HCT116 (cell line): ENCODE results near the gene FCRLB. TPM values are rescaled to one million over a fixed set of nuclear protein-coding genes. Genes with fewer than 3 reads are reported as not detected.
"Not testable (repeated sequence)": the region's sequence is repeated elsewhere in the genome, so short reads cannot be mapped to it uniquely, and the experiment has no call there.

Source experiments
- ATAC-seq: fragments of 200-7000 bp; cut with Tn5 transposase; 2 replicates; pipeline ENCODE4 v1.9.1; 2020; ENCODE audit warnings: mild to moderate bottlenecking, moderate library complexity
- BruUV-seq: library from RNA; stranded (reverse); fragments of 400-500 nt; replicated peaks from 2 replicates; lab custom pipeline; 2021; lab: Mats Ljungman, UMichigan
- CTCF ChIA-PET: fragments of 300-600 bp; sonication (Branson Sonifier 250); formaldehyde crosslinking; loops from one replicate; lab custom pipeline; 2021; ENCODE audit warnings: antibody characterized with exemption; lab: Charles Lee
- POLR2A ChIA-PET: fragments of 300-600, 350-600 bp; sonication (Branson Sonifier 250); formaldehyde crosslinking; loops from one replicate; lab custom pipeline; 2021; ENCODE audit warnings: antibody characterized with exemption; lab: Charles Lee
- RAD21 ChIA-PET, 2 experiments: fragments of 300-600 bp; sonication (Branson Sonifier 250); formaldehyde crosslinking; loops; one replicate each; lab custom pipeline; 2023; ENCODE audit warnings: low total read pairs in 2 of 2; ENCODE audit not compliant: uncharacterized antibody in 2 of 2, unreplicated experiment in 2 of 2, low non-redundant PET in 1 of 2; lab: Charles Lee
- DNase-seq: peaks from one replicate; pipeline ENCODE4 v3.0.0-alpha.2; 2010; ENCODE audit warnings: low read depth, low spot score
- H2AFZ ChIP-seq: fragments of 200-600 bp; shearing (Covaris generic), sonication (generic); 2 replicates; pipeline ENCODE4 v1.6.1; 2017; ENCODE audit warnings: low read depth, mixed run types, mixed read lengths, antibody characterized with exemption, low read length; ENCODE audit not compliant: poor library complexity, severe bottlenecking
- H3K27ac ChIP-seq: 2 replicates; pipeline ENCODE4 v1.5.1; 2012; ENCODE audit warnings: low read depth, low read length
- H3K27me3 ChIP-seq: fragments of 200-600 bp; sonication (generic); 2 replicates; pipeline ENCODE4 v1.6.1; 2016; ENCODE audit warnings: mixed run types, low read length, mixed read lengths; ENCODE audit not compliant: insufficient read depth
- H3K36me3 ChIP-seq, 2 experiments: fragments of 200-500 bp in 1 of 2; fragments of 200-600 bp in 1 of 2; sonication (Bioruptor generic) in 1 of 2; sonication (generic) in 1 of 2; 2 replicates each; pipeline versions ENCODE4 v1.5.1 to v1.6.1; 2014 to 2016; ENCODE audit warnings: low read length in 2 of 2, inconsistent platforms in 1 of 2, mixed read lengths in 1 of 2, mixed run types in 1 of 2; ENCODE audit not compliant: insufficient read depth in 2 of 2, control insufficient read depth in 1 of 2
- H3K4me1 ChIP-seq, 2 experiments: fragments of 200-600 bp in 1 of 2; sonication (generic) in 1 of 2; 2 replicates each; pipeline versions ENCODE4 v1.5.1 to v1.6.1; 2012 to 2017; ENCODE audit warnings: low read length in 2 of 2, inconsistent platforms in 1 of 2, mild to moderate bottlenecking in 1 of 2, mixed read lengths in 1 of 2, mixed run types in 1 of 2, moderate library complexity in 1 of 2; ENCODE audit not compliant: insufficient read depth in 2 of 2, control insufficient read depth in 1 of 2
- H3K4me2 ChIP-seq: fragments of 200-600 bp; sonication (generic); 2 replicates; pipeline ENCODE4 v1.6.1; 2017; ENCODE audit warnings: mixed run types, low read length, mixed read lengths
- H3K4me3 ChIP-seq, 2 experiments: fragments of 200-600 bp in 1 of 2; sonication (generic) in 1 of 2; replicated peaks in 1 of 2; 2 replicates each; pipeline ENCODE4 v1.5.1; 2011 to 2016; ENCODE audit warnings: low read length in 2 of 2, control low read depth in 1 of 2, low read depth in 1 of 2, mild to moderate bottlenecking in 1 of 2, mixed read lengths in 1 of 2, mixed run types in 1 of 2
- H3K79me2 ChIP-seq: fragments of 200-600 bp; sonication (generic); 2 replicates; pipeline ENCODE4 v1.6.1; 2017; ENCODE audit warnings: mild to moderate bottlenecking, mixed run types, low read length, moderate library complexity, mixed read lengths; ENCODE audit not compliant: insufficient read depth
- H3K9ac ChIP-seq: fragments of 200-600 bp; sonication (generic); 2 replicates; pipeline ENCODE4 v1.6.1; 2016; ENCODE audit warnings: low read length, mixed read lengths
- H3K9me2 ChIP-seq: fragments of 200-600 bp; sonication (generic), shearing (Covaris generic); 2 replicates; pipeline ENCODE4 v1.6.1; 2017; ENCODE audit warnings: mixed run types, mild to moderate bottlenecking, moderate library complexity; ENCODE audit not compliant: insufficient read depth
- H3K9me3 ChIP-seq, 2 experiments: fragments of 200-500 bp in 1 of 2; fragments of 200-600 bp in 1 of 2; sonication (Bioruptor generic) in 1 of 2; sonication (generic) in 1 of 2; 2 replicates each; pipeline ENCODE4 v1.6.1; 2014 to 2017; ENCODE audit warnings: low read length in 2 of 2, mixed read lengths in 2 of 2, inconsistent platforms in 1 of 2, low read depth in 1 of 2, mild to moderate bottlenecking in 1 of 2, mixed run types in 1 of 2, moderate library complexity in 1 of 2; ENCODE audit not compliant: control insufficient read depth in 1 of 2, insufficient read depth in 1 of 2
- H4K20me1 ChIP-seq: fragments of 200-600 bp; sonication (generic), shearing (Covaris generic); 2 replicates; pipeline ENCODE4 v1.6.1; 2017; ENCODE audit warnings: mixed run types, mild to moderate bottlenecking, moderate library complexity; ENCODE audit not compliant: insufficient read depth
- CTCF ChIP-seq, 3 experiments: fragments of 200-600 bp in 1 of 3; sonication (generic) in 1 of 3; IDR thresholded peaks in 2 of 3; conservative IDR thresholded peaks in 1 of 3; 2 replicates each; pipeline ENCODE4 v1.5.1; 2012 to 2017; ENCODE audit warnings: low read depth in 2 of 3, low read length in 2 of 3, antibody characterized with exemption in 1 of 3, borderline replicate concordance in 1 of 3, control low read depth in 1 of 3, mild to moderate bottlenecking in 1 of 3, mixed read lengths in 1 of 3, mixed run types in 1 of 3, moderate library complexity in 1 of 3; ENCODE audit not compliant: insufficient read depth in 1 of 3
- intact Hi-C: fragments of 100-400 bp; cut with micrococcal nuclease; formaldehyde crosslinking; loops from 2 replicates; pipeline ENCODE4 v1.10.0; 2022
- total RNA-seq: library from RNA; stranded (reverse); gene quantifications from one replicate; pipeline ENCODE4 v1.2.1, GENCODE V29; 2021; ENCODE audit not compliant: unreplicated experiment

The FCRLB gene
- total RNA-seq, 1 experiment from 2014 or later, result 1.0 TPM

- ATAC-seq, result no peak
- Histone ChIP-seq H3K36me3 (no peaks in the 10 kb centered on the region), H4K20me1 (no peaks in the 10 kb centered on the region), H3K4me3 (no peak overlapping the region), H3K4me2 (no peak overlapping the region), H3K9me2 (no peaks in the 10 kb centered on the region), H3K4me1 (no peaks in the 10 kb centered on the region), H3K27ac (no peak overlapping the region), H3K79me2 (no peaks in the 10 kb centered on the region)
- no TSS peak for BruUV-seq
- no peak for DNase-seq
- ChIA-PET RAD21 (no interaction called here), CTCF (no interaction called here), POLR2A (no interaction called here)
- intact Hi-C loops, result no loop called here
- no peak for TF ChIP-seq CTCF (IDR thresholded peaks at IDR 0.05 in 2 of 3, conservative IDR thresholded peaks at IDR 0.05 in 1 of 3; ENCODE audit: borderline replicate concordance in 1 of 3, insufficient read depth in 1 of 3, low read depth in 2 of 3, low read length in 2 of 3)
- TF ChIP-seq, all 23 proteins: peak for 0
- H3K27me3 ChIP-seq, result no peaks in the 10 kb centered on the region
- no peaks in the 10 kb centered on the region for H3K9me3 ChIP-seq
- no peak overlapping the region for H3K9ac ChIP-seq
- H2AFZ ChIP-seq, result peak overlapping the region; percentile 16
Observed at GRCh38 chr1:161691846-161692245, 29.5 kb upstream of the FCRLB start.

- POLR2A ChIA-PET, H3K4me3 ChIP-seq, H3K9me2 ChIP-seq, H3K79me2 ChIP-seq, H3K27me3 ChIP-seq, H3K4me1 ChIP-seq, DNase-seq, RAD21 ChIA-PET, H2AFZ ChIP-seq, CTCF ChIA-PET, intact Hi-C loops, H3K27ac ChIP-seq, H3K36me3 ChIP-seq, H3K9ac ChIP-seq, H3K9me3 ChIP-seq, H4K20me1 ChIP-seq, ATAC-seq, H3K4me2 ChIP-seq, BruUV-seq: not testable (repeated sequence)
Observed at GRCh38 chr1:161693020-161693712, 28.2 kb upstream of the FCRLB start.

- H3K4me3 ChIP-seq, ATAC-seq, RAD21 ChIA-PET, H3K36me3 ChIP-seq, H3K27me3 ChIP-seq, H3K4me2 ChIP-seq, CTCF ChIA-PET, intact Hi-C loops, H4K20me1 ChIP-seq, BruUV-seq, H3K79me2 ChIP-seq, H2AFZ ChIP-seq, H3K27ac ChIP-seq, POLR2A ChIA-PET, H3K9ac ChIP-seq, DNase-seq, H3K9me2 ChIP-seq, H3K9me3 ChIP-seq, H3K4me1 ChIP-seq: not testable (repeated sequence)
Observed at GRCh38 chr1:161698302-161698701, 23.0 kb upstream of the FCRLB start.
